HL-60 (cell line): Measurements from ENCODE around the gene NDE1.
"Not testable (repeated sequence)": the region's sequence is repeated elsewhere in the genome, so short reads cannot be mapped to it uniquely, and the experiment has no call there.

ENCODE experiments used
- DNase-seq, 2 experiments: peaks; one replicate each; pipeline ENCODE4 v3.0.0-alpha.2; 2010 to 2020; ENCODE audit warnings: low read depth in 1 of 2, low spot score in 1 of 2
- H3K27ac ChIP-seq: fragments of 250-450 bp; sonication (Bioruptor Pico); replicated peaks from 2 replicates; pipeline ENCODE4 v1.5.1; 2020; ENCODE audit warnings: mild to moderate bottlenecking, moderate library complexity
- H3K27me3 ChIP-seq: fragments of 250-450 bp; sonication (Bioruptor Pico); 2 replicates; pipeline ENCODE4 v1.5.1; 2021; ENCODE audit warnings: mild to moderate bottlenecking, moderate library complexity; ENCODE audit not compliant: insufficient read depth, poor library complexity, severe bottlenecking
- H3K4me3 ChIP-seq: replicated peaks from 2 replicates; pipeline ENCODE4 v1.5.1; 2011; ENCODE audit warnings: mild to moderate bottlenecking, control low read depth, low read length; ENCODE audit not compliant: insufficient read depth
- CTCF ChIP-seq: IDR thresholded peaks from one replicate; pipeline ENCODE4 v1.5.1; 2011; ENCODE audit warnings: low read length, control low read depth, inconsistent platforms; ENCODE audit not compliant: insufficient read depth
- GABPA ChIP-seq: IDR thresholded peaks from 2 replicates; pipeline ENCODE4 v1.6.1; 2012; ENCODE audit warnings: low read depth
- POLR2AphosphoS5 ChIP-seq: IDR thresholded peaks from 2 replicates; pipeline ENCODE4 v1.6.1; 2012; ENCODE audit warnings: low read depth
- REST ChIP-seq: IDR thresholded peaks from 2 replicates; pipeline ENCODE4 v1.6.1; 2012; ENCODE audit warnings: low read depth; ENCODE audit not compliant: insufficient replicate concordance
- SPI1 ChIP-seq: IDR thresholded peaks from 2 replicates; pipeline ENCODE4 v1.6.1; 2012; ENCODE audit warnings: low read depth, mild to moderate bottlenecking, borderline replicate concordance

The NDE1 gene

GRCh38 chr16:15647294-15648014 lies 2.6 kb upstream of the NDE1 start:
- DNase-seq = no peak
- no peak for TF ChIP-seq CTCF
- no peak for TF ChIP-seq GABPA
- TF ChIP-seq REST = no peak
- TF ChIP-seq POLR2AphosphoS5 = no peak
- no peak for TF ChIP-seq SPI1
- H3K4me3 ChIP-seq = no peak overlapping the region
- no peaks in the 10 kb centered on the region for H3K27me3 ChIP-seq
- no peak overlapping the region for H3K27ac ChIP-seq

GRCh38 chr16:15648135-15648730 lies 1.8 kb upstream of the NDE1 start:
- H3K27me3 ChIP-seq = no peaks in the 10 kb centered on the region
- DNase-seq = no peak
- no peak overlapping the region for H3K4me3 ChIP-seq
- TF ChIP-seq CTCF (no peak), REST (no peak), SPI1 (no peak), POLR2AphosphoS5 (no peak), GABPA (no peak)
- no peak overlapping the region for H3K27ac ChIP-seq

DNA sequence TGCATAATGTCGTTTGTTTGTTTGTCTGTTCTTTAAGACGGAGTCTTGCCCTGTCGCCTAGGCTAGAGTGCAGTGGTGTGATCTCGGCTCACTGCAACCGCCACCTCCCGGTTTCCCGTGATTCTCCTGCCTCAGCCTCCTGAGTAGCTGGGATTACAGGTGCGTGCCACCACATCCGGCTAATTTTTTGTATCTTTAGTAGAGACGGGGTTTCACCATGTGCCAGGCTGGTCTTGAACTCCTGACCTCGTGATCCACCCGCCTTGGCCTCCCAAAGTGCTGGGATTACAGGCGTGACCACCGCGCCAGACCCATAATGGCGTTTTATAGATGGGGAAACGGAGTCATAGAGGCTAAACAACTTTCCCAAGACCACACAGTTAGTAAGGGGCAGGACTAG lies 734 bp upstream of the NDE1 start:
- H3K27ac ChIP-seq, DNase-seq, H3K27me3 ChIP-seq: not testable (repeated sequence)
- H3K4me3 ChIP-seq = peak overlapping the region; percentile 44

GRCh38 chr16:15649727-15650018 lies 372 bp upstream of the NDE1 start:
- Histone ChIP-seq H3K27ac (no peak overlapping the region; the same call in 1 of the 2 replicates), H3K27me3 (no peaks in the 10 kb centered on the region), H3K4me3 (peak overlapping the region; percentile 44)
- no peak for DNase-seq
- TF ChIP-seq POLR2AphosphoS5 = no peak
- TF ChIP-seq REST = no peak
- no peak for TF ChIP-seq GABPA
- TF ChIP-seq SPI1 = no peak
- TF ChIP-seq CTCF = no peak
